ENCODE measurements around the gene PPARD.

Gene PPARD

DNA sequence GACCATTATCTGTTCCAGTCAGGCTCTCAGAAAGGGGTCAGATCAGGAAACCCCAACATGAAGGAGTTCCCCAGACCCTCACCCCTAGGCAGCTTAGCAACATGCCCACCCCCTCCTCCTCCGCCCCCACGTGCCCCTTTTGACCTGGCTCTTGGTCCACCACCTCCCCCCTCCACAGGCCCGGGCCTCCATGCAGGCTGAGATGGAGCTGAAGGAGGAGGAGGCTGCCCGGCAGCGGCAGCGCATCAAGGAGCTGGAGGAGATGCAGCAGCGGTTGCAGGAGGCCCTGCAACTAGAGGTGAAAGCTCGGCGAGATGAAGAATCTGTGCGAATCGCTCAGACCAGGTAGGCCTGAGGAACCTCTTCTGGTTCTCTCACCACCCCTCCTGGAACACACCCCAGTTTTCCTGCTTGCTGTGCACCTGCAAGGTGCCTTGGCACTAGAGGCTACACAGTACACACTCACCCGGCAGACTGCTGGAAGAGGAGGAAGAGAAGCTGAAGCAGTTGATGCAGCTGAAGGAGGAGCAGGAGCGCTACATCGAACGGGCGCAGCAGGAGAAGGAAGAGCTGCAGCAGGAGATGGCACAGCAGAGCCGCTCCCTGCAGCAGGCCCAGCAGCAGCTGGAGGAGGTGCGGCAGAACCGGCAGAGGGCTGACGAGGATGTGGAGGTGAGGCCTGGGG lies 22.9 kb upstream of the PPARD start:
- no peaks in the 10 kb centered on the region for H3F3A ChIP-seq (ENCODE audit: low read depth)
- TF ChIP-seq EZH2phosphoT487 (IDR thresholded peaks at IDR 0.05; ENCODE audit: borderline replicate concordance), result no peak
- TF ChIP-seq, protein P1, sequence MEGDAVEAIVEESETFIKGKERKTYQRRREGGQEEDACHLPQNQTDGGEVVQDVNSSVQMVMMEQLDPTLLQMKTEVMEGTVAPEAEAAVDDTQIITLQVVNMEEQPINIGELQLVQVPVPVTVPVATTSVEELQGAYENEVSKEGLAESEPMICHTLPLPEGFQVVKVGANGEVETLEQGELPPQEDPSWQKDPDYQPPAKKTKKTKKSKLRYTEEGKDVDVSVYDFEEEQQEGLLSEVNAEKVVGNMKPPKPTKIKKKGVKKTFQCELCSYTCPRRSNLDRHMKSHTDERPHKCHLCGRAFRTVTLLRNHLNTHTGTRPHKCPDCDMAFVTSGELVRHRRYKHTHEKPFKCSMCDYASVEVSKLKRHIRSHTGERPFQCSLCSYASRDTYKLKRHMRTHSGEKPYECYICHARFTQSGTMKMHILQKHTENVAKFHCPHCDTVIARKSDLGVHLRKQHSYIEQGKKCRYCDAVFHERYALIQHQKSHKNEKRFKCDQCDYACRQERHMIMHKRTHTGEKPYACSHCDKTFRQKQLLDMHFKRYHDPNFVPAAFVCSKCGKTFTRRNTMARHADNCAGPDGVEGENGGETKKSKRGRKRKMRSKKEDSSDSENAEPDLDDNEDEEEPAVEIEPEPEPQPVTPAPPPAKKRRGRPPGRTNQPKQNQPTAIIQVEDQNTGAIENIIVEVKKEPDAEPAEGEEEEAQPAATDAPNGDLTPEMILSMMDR (conservative IDR thresholded peaks at IDR 0.05; ENCODE audit: low read length), result no peak
- H3K9me3 ChIP-seq (ENCODE audit: insufficient read depth, low read depth, low read length), result no peaks in the 10 kb centered on the region
- peaks cover 7% of the 10 kb centered on the region for H3K4me1 ChIP-seq (ENCODE audit: insufficient read depth, low read length, poor library complexity, severe bottlenecking)
- H3K27me3 ChIP-seq (ENCODE audit: insufficient read depth, low read length, poor library complexity, severe bottlenecking), result no peaks in the 10 kb centered on the region
- no peak overlapping the region for H3K4me2 ChIP-seq (ENCODE audit: low read depth, low read length, poor library complexity, severe bottlenecking)
- peaks cover 29% of the 10 kb centered on the region; the same call in 1 of the 2 replicates for H3K79me2 ChIP-seq (ENCODE audit: insufficient read depth, low read length)
- no peaks in the 10 kb centered on the region for H3K9me2 ChIP-seq (replicated peaks; ENCODE audit: low read depth, low read length)
- H3K9ac ChIP-seq (ENCODE audit: low read depth, low read length, poor library complexity, severe bottlenecking), result no peak overlapping the region
- no peaks in the 10 kb centered on the region for H4K20me1 ChIP-seq (ENCODE audit: insufficient read depth, low read length, poor library complexity, severe bottlenecking)
- H2AFZ ChIP-seq (ENCODE audit: low read length), result no peak overlapping the region
- H3K36me3 ChIP-seq (ENCODE audit: insufficient read depth, low read length), result peaks cover 63% of the 10 kb centered on the region; the same call in 1 of the 2 replicates
- no peak overlapping the region for H3K4me3 ChIP-seq (ENCODE audit: low read length, poor library complexity, severe bottlenecking)

DNA sequence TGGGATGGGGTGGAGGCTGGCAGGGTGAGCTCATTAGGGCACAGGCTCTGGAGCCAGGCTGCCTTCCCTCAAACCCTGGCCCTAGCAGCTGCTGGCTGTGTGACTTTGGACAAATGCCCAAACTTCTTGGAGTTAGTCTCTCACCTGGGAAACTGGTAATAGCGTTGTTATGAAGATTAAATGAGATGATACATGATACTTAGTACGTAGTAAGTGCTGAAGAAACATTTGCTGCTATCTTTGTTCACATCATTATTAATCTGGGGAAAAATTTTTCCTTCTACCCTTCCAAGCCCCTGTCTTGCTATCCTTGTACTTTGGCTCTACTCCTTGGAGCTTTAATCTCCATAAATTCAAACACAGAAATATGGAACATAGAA lies 22.3 kb upstream of the PPARD start:
- no peaks in the 10 kb centered on the region for H3F3A ChIP-seq (ENCODE audit: low read depth)
- no peaks in the 10 kb centered on the region for H4K20me1 ChIP-seq (ENCODE audit: insufficient read depth, low read length, poor library complexity, severe bottlenecking)
- no peaks in the 10 kb centered on the region for H3K9me2 ChIP-seq (replicated peaks; ENCODE audit: low read depth, low read length)
- no peak overlapping the region for H2AFZ ChIP-seq (ENCODE audit: low read length)
- H3K4me3 ChIP-seq (ENCODE audit: low read length, poor library complexity, severe bottlenecking), result no peak overlapping the region
- peaks cover 63% of the 10 kb centered on the region; the same call in 1 of the 2 replicates for H3K36me3 ChIP-seq (ENCODE audit: insufficient read depth, low read length)
- peaks cover 6% of the 10 kb centered on the region for H3K4me1 ChIP-seq (ENCODE audit: insufficient read depth, low read length, poor library complexity, severe bottlenecking)
- no peaks in the 10 kb centered on the region for H3K27me3 ChIP-seq (ENCODE audit: insufficient read depth, low read length, poor library complexity, severe bottlenecking)
- H3K79me2 ChIP-seq (ENCODE audit: insufficient read depth, low read length), result peaks cover 24% of the 10 kb centered on the region; the same call in 1 of the 2 replicates
- no peak overlapping the region for H3K4me2 ChIP-seq (ENCODE audit: low read depth, low read length, poor library complexity, severe bottlenecking)
- no peaks in the 10 kb centered on the region for H3K9me3 ChIP-seq (ENCODE audit: insufficient read depth, low read depth, low read length)
- no peak overlapping the region for H3K9ac ChIP-seq (ENCODE audit: low read depth, low read length, poor library complexity, severe bottlenecking)
- no peak for TF ChIP-seq EZH2phosphoT487 (IDR thresholded peaks at IDR 0.05; ENCODE audit: borderline replicate concordance)
- TF ChIP-seq, protein P1 (conservative IDR thresholded peaks at IDR 0.05; ENCODE audit: low read length), result no peak

DNA sequence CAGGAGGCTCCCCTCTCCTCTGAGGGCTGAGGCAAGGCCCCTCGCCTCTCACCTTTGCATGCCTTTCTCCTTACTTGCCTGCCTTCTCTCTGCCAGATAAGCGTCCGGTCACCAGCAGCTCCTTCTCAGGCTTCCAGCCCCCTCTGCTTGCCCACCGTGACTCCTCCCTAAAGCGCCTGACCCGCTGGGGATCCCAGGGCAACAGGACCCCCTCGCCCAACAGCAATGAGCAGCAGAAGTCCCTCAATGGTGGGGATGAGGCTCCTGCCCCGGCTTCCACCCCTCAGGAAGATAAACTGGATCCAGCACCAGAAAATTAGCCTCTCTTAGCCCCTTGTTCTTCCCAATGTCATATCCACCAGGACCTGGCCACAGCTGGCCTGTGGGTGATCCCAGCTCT lies 21.3 kb upstream of the PPARD start:
- H3K9me2 ChIP-seq (replicated peaks; ENCODE audit: low read depth, low read length), result no peaks in the 10 kb centered on the region
- H3K4me2 ChIP-seq (ENCODE audit: low read depth, low read length, poor library complexity, severe bottlenecking), result no peak overlapping the region
- TF ChIP-seq, protein P1 (conservative IDR thresholded peaks at IDR 0.05; ENCODE audit: low read length), result no peak
- no peak for TF ChIP-seq EZH2phosphoT487 (IDR thresholded peaks at IDR 0.05; ENCODE audit: borderline replicate concordance)
- no peaks in the 10 kb centered on the region for H3F3A ChIP-seq (ENCODE audit: low read depth)
- peaks cover 17% of the 10 kb centered on the region; the same call in 1 of the 2 replicates for H3K79me2 ChIP-seq (ENCODE audit: insufficient read depth, low read length)
- H2AFZ ChIP-seq (ENCODE audit: low read length), result no peak overlapping the region
- no peaks in the 10 kb centered on the region for H3K27me3 ChIP-seq (ENCODE audit: insufficient read depth, low read length, poor library complexity, severe bottlenecking)
- H3K4me1 ChIP-seq (ENCODE audit: insufficient read depth, low read length, poor library complexity, severe bottlenecking), result no peaks in the 10 kb centered on the region
- no peak overlapping the region for H3K9ac ChIP-seq (ENCODE audit: low read depth, low read length, poor library complexity, severe bottlenecking)
- H4K20me1 ChIP-seq (ENCODE audit: insufficient read depth, low read length, poor library complexity, severe bottlenecking), result no peaks in the 10 kb centered on the region
- H3K4me3 ChIP-seq (ENCODE audit: low read length, poor library complexity, severe bottlenecking), result no peak overlapping the region
- peaks cover 63% of the 10 kb centered on the region; the same call in 1 of the 2 replicates for H3K36me3 ChIP-seq (ENCODE audit: insufficient read depth, low read length)
- H3K9me3 ChIP-seq (ENCODE audit: insufficient read depth, low read depth, low read length), result no peaks in the 10 kb centered on the region
